Activated CD8-positive, alpha-beta T cell treated with anti-CD3 and anti-CD28 coated beads for 36 hours (primary cell): Measurements from ENCODE around the gene CEP350. TPM values are rescaled to one million over a fixed set of nuclear protein-coding genes. Genes with fewer than 3 reads are reported as not detected.

ENCODE experiments used
- ATAC-seq: fragments of 200-7000 bp; cut with Tn5 transposase; one replicate; pipeline ENCODE4 v1.10.0; 2021; ENCODE audit warnings: mild to moderate bottlenecking, moderate library complexity
- CTCF ChIA-PET: fragments of 350-600 bp; sonication (Branson Sonifier 250); formaldehyde crosslinking; loops from one replicate; lab custom pipeline; 2021; ENCODE audit warnings: antibody characterized with exemption; lab: Charles Lee
- POLR2A ChIA-PET: fragments of 350-600 bp; sonication (Branson Sonifier 250); formaldehyde crosslinking; loops from one replicate; lab custom pipeline; 2021; ENCODE audit warnings: antibody characterized with exemption; lab: Charles Lee
- DNase-seq: peaks from one replicate; pipeline ENCODE4 v3.0.0-alpha.2; 2020
- H3K27ac Mint-ChIP-seq: one replicate; pipeline ENCODE4 v1.8.0; 2021; ENCODE audit warnings: mild to moderate bottlenecking, mixed read lengths
- H3K27me3 Mint-ChIP-seq: one replicate; pipeline ENCODE4 v1.8.0; 2021; ENCODE audit warnings: mixed read lengths
- H3K36me3 Mint-ChIP-seq: one replicate; pipeline ENCODE4 v1.8.0; 2021; ENCODE audit warnings: low read depth, mixed read lengths
- H3K4me1 Mint-ChIP-seq: one replicate; pipeline ENCODE4 v1.8.0; 2021; ENCODE audit warnings: low read depth, mixed read lengths
- H3K4me3 Mint-ChIP-seq: one replicate; pipeline ENCODE4 v1.8.0; 2021; ENCODE audit warnings: mild to moderate bottlenecking, moderate library complexity, mixed read lengths
- H3K9me3 Mint-ChIP-seq: one replicate; pipeline ENCODE4 v1.8.0; 2021; ENCODE audit warnings: mixed read lengths
- CTCF ChIP-seq: fragments of 200-600 bp; IDR thresholded peaks from one replicate; pipeline ENCODE4 v1.8.0; 2022; ENCODE audit warnings: antibody characterized with exemption, mild to moderate bottlenecking
- intact Hi-C: fragments of 100-400 bp; cut with micrococcal nuclease; formaldehyde crosslinking; loops from one replicate; pipeline ENCODE4 v1.10.0; 2022
- total RNA-seq, 2 experiments: library from RNA; stranded (reverse); gene quantifications; one replicate each; pipeline ENCODE4 v1.2.3, GENCODE V29; 2021

Gene CEP350
- total RNA-seq, 2 experiments from 2014 or later: 38.9 to 42.3 TPM

GRCh38 chr1:180084867-180085266 is 130.3 kb downstream of the CEP350 start:
- Mint-ChIP-seq H3K9me3 (no peaks in the 10 kb centered on the region), H3K4me1 (no peaks in the 10 kb centered on the region), H3K27me3 (no peaks in the 10 kb centered on the region), H3K36me3 (peaks cover 15% of the 10 kb centered on the region), H3K27ac (no peak overlapping the region), H3K4me3 (no peak overlapping the region)
- no peak for DNase-seq
- TF ChIP-seq CTCF: no peak
- intact Hi-C loops: no loop called here
- POLR2A ChIA-PET: interaction anchor here (0.6 kb wide), 1 partner anchor 16 kb away, joined by 3 read pairs; no protein-coding TSS in a partner anchor
- CTCF ChIA-PET: interaction anchor here (1.8 kb wide), 1 partner anchor 18 kb away, joined by 3 read pairs; no protein-coding TSS in a partner anchor
- ATAC-seq: no peak

- no peak overlapping the region for H3K4me3 Mint-ChIP-seq
- CTCF ChIA-PET: interaction anchor here (0.8 to 1.8 kb wide), 4 partner anchors 10 to 218 kb away, joined by 3 to 4 read pairs (median 3); no protein-coding TSS in a partner anchor
These were observed 130.7 kb downstream of the CEP350 start for GRCh38 chr1:180085331-180085730.

GRCh38 chr1:180092931-180093650 is 138.5 kb downstream of the CEP350 start:
- DNase-seq: no peak
- no peak for TF ChIP-seq CTCF
- Mint-ChIP-seq H3K27ac (peak overlapping the region; percentile 20), H3K4me1 (no peaks in the 10 kb centered on the region), H3K36me3 (peaks cover 42% of the 10 kb centered on the region), H3K9me3 (no peaks in the 10 kb centered on the region), H3K4me3 (no peak overlapping the region), H3K27me3 (no peaks in the 10 kb centered on the region)
- CTCF ChIA-PET: interaction anchor here (4.0 kb wide), 1 partner anchor 86 kb away, joined by 14 read pairs; no protein-coding TSS in a partner anchor
- intact Hi-C loops: no loop called here
- POLR2A ChIA-PET: interaction anchor here (1.1 kb wide), 1 partner anchor 140 kb away, joined by 3 read pairs; no protein-coding TSS in a partner anchor
- ATAC-seq: no peak

More at GRCh38 chr1:180085331-180085730, 130.7 kb downstream of the CEP350 start:
- H3K27me3 Mint-ChIP-seq: no peaks in the 10 kb centered on the region
- no peaks in the 10 kb centered on the region for H3K4me1 Mint-ChIP-seq
- H3K36me3 Mint-ChIP-seq: peaks cover 15% of the 10 kb centered on the region
- intact Hi-C loops: no loop called here
- no peak overlapping the region for H3K27ac Mint-ChIP-seq
- no peak for TF ChIP-seq CTCF
- DNase-seq (no peak), ATAC-seq (no peak)
- no peaks in the 10 kb centered on the region for H3K9me3 Mint-ChIP-seq
- POLR2A ChIA-PET: interaction anchor here (1.2 kb wide), 1 partner anchor 16 kb away, joined by 3 read pairs; no protein-coding TSS in a partner anchor

GRCh38 chr1:180094705-180095295 is 140.2 kb downstream of the CEP350 start:
- ChIA-PET POLR2A (interaction anchor here (0.6 kb wide), 1 partner anchor 29 kb away, joined by 3 read pairs; no protein-coding TSS in a partner anchor), CTCF (interaction anchor here (1.2 kb wide), 1 partner anchor 11 kb away, joined by 3 read pairs; no protein-coding TSS in a partner anchor)
- ATAC-seq (no peak), DNase-seq (no peak)
- no peak overlapping the region for H3K4me3 Mint-ChIP-seq
- no peak for TF ChIP-seq CTCF
- intact Hi-C loops: no loop called here
- H3K4me1 Mint-ChIP-seq: no peaks in the 10 kb centered on the region
- H3K27ac Mint-ChIP-seq: no peak overlapping the region
- H3K9me3 Mint-ChIP-seq: no peaks in the 10 kb centered on the region
- no peaks in the 10 kb centered on the region for H3K27me3 Mint-ChIP-seq
- peaks cover 35% of the 10 kb centered on the region for H3K36me3 Mint-ChIP-seq
